DMS53 treated with DMSO at 0.1 percent for 48 hours (cell line): ENCODE results near the gene RNF152.

Experiments used
- DNase-seq: peaks from one replicate; lab custom pipeline; 2025; ENCODE audit not compliant: unreplicated experiment; lab: John Stamatoyannopoulos, UW

RNF152 gene, protein sequence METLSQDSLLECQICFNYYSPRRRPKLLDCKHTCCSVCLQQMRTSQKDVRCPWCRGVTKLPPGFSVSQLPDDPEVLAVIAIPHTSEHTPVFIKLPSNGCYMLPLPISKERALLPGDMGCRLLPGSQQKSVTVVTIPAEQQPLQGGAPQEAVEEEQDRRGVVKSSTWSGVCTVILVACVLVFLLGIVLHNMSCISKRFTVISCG

DNA sequence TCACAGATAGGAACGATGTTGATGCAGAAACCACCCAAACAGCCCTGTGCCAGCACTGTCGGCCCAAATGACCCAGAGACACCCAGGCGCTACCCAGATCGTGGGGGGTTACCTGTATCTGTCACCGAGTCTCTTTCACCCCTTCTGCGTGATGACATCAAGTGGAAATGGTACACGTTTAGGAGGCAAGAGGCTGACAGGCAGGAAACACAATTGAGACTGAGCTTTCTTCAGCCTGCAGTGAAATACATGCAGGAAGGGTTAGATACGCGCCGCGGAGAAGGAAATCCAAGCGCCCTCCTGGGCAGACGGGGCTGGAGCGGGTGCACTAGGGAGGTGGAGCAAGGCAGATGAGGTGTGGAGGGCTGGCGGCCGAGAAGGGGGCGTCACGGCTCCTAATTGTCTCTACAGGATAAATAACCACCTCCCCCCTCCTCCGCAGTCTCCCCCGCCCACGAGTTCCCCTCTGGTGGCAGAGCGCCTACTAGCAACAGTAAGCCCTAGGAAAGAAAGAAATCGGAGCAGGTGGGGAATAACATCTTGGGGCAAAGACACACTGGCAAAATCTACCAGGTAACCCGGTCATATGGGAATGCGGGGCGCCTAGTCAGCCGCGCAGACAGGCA, at the start of gene RNF152:
Gene RNF152, minus strand, starts transcription at position 325 of the 626 bp plus-strand sequence. CDS start 76,544 bp downstream, outside the sequence.
- DNase-seq: peak; percentile 41

GRCh38 chr18:61941948-61942471, 49.2 kb upstream of the RNF152 start:
- no peak for DNase-seq

GRCh38 chr18:61939046-61939674, 46.4 kb upstream of the RNF152 start:
- DNase-seq: no peak

GRCh38 chr18:61935362-61935761, 42.6 kb upstream of the RNF152 start:
- DNase-seq: no peak

- DNase-seq: no peak
These were observed 39.0 kb upstream of the RNF152 start for GRCh38 chr18:61931654-61932379.

- DNase-seq: peak; percentile 6
These were observed 37.3 kb upstream of the RNF152 start for GRCh38 chr18:61929881-61930640.

DNA sequence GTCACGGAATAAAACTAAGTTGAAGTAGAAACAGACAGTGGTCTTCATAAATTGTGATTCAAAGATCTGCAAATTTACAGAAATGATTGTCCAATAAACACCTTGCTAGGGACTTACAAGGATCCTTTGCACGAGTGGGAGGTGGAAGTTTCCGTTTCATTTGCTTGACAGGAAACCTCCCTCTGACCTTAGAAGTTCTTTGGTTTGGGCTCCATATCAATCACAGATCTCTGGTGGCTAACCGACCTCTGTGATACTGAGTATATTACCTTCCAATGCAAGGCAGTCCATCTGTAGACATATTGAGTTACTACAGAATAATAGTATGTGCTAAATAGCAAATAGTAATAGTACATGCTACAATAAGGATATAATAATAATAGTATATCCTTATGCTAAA, 33.7 kb upstream of the RNF152 start:
- DNase-seq: no peak

DNA sequence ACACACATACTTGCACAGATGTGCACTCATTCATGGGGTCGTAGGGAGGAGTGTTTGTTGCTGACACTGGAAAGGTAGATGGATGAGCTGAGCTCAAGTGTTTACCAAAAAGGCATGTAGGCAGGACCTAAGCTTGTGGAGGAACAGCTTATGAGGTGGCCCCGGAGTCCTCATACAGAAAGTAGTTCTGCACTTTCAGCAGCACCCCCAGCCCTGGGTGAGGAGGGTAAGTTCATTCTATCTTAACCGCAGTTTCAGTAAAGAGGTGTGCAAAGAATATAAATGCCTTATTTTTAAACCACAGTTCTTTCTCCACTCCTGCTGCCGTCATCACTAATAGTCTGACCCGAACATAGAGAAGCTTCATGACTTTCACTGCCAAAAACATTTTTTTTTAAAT, 31.7 kb upstream of the RNF152 start:
- DNase-seq: no peak

DNA sequence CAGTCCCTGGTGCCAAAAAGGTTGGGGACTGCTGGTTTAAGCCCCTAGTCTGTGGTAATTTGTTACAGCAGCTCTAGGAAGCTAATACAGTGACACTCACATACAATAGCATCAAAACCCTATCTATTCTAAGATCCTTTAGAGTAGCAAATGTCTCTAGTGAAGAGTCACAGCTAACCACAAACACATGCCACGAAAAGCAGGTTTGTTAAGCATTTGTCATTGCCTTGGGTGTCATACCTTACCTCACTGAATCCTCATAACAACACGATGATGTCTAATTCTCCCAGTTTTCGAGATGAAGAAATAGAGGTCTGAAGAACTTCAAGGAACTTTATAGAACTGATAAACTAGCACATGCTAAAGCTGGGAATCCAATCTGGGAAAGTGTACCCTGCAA, 29.6 kb upstream of the RNF152 start:
- no peak for DNase-seq

DNA sequence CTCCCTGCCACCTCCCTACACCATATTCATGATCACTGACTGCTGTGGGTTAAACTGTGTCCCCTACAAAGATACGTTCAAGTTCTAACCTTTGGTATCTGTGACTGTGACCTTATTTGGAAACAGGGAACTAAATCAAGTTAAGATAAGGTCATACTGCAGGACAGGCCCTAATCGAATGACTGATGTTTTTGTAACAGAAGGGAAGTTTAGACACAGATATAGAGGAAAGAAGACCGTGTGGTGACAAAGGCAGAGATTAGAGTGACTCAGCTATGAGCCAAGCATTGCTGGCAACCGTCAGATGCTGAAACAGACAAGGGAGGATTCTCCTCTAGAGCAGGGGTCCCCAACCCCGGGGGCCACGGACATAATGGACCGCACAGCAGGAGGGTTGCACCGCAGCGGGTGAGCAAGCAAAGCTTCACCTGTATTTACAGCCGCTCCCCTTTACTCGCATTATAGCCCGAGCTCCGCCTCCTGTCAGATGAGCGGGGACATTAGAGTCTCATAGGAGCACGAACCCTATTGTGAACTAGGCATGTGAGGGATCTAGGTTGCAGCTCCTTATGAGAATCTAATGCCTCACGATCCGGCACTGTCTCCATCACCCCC, 28.9 kb upstream of the RNF152 start:
- DNase-seq: no peak

DNA sequence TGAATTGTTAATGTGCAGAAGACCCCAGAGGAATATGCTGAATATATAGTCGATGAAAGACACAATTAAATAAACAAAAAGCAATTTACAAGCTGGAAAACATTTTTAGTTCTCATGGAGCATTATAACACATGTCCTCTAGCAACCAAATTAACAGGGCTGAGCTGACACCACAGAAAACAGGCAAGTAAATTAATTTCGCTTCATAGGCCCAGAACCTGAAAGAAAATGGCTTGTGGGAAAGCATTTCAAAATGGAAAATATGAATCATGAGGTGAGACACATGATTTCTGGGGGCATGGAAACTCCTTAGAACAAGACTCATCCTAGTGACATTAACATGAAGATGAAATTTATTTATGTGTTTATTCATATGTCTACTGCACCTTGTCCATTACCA, 25.0 kb upstream of the RNF152 start:
- DNase-seq: no peak

DNA sequence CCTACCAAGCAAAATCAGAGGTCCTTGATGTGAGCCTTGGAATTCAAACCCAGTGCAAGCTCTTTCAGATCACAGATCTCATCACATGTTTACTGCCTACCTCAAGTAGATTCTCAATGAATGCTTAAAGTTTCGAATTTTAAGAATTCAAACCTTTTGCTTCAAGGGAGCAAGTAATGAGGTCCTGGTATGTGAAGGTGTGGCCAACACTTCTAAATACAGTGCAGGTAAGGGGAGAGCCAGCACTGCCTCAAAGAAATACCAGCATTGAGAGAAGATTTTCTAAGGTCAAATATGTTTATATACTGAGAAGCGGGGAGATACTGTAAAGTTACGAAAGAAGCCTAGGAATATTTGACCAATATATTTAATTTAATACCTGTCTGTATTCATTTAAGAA, 19.7 kb upstream of the RNF152 start:
- no peak for DNase-seq

- no peak for DNase-seq
These were observed 17.3 kb upstream of the RNF152 start for GRCh38 chr18:61910101-61910500.

DNA sequence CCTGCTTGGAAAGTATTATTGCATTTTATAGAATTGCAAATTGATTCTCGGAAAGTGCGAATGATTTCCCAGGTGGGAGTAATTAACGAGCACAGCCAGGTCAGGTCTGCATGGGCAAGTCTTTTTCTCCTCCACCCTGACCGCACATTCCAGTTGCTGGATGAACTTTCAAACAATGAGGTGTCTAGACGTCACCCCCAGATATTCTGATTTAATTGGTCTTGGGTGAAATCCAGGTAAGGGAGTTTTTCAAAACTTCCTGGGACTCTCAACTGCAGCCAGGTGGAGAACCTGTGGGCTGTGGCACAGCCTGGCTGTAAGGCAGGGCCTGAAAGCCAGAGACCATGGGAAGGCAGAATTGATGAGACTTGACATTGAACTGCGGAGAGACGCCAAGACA, 15.9 kb upstream of the RNF152 start:
- no peak for DNase-seq

- DNase-seq: peak; percentile 81
These were observed 8.6 kb upstream of the RNF152 start for GRCh38 chr18:61901323-61901986.

DNA sequence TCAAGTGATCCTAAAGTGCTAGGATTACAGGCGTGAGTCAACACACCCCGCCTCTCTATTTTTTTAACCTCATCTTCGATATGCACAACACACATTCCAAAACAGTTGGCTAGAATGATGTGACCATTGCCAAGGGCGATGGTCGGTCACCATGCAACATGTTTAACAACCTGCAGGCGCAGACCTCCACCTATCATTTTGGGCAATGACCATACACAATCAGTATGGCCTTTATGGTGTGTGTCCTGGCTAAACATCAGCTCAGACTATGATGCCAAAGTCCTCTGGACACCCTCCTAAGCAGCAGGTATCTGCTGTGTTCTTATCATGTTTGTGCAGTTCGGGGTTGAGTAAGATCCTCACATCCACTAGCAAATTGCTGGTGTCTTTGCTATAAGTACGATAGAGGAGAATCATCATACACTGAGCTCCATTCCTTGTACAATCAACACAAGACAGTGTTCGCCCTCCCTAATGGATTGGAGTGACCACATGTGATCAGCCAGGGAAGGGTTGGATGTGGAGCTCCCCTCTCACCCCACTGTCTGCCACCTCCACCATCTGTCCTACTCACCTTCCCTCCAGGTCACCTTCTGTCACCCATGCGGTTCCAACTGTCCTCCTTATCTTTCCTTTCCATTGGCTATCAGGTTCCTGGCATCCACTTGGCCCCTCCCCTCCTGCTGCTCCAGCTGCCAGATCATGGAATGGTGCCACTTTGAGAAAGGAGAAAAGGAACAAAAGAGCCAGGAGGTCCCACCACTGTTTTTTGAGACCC, 7.9 kb upstream of the RNF152 start:
- DNase-seq: no peak

DNA sequence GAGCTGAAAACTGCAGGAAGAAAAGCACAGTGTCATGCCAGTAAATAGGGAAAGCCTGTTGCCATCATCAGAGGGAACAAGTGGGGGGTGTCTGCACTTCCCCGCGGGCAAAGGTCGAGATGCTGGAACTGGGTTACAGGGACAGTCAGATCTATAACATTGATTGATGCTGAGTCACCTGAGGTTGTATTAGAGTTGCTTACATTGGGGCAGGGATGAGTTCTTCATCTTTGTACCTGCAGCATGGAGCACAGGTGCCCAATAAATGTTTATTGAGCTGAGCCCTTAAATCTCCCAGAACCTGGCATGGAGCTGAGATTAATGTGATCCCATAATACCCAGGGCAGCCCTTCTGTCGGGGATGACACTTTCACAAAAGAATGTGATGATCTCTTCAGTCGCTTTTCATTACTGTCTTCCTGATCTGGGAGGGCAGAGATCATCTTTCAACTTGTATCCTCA, 5.9 kb upstream of the RNF152 start:
- peak; percentile 18 for DNase-seq

- no peak for DNase-seq
These were observed 4.0 kb upstream of the RNF152 start for GRCh38 chr18:61896757-61897156.

- no peak for DNase-seq
These were observed 3.3 kb upstream of the RNF152 start for GRCh38 chr18:61896118-61896517.
